ENCODE data around the gene RASGEF1C.

The RASGEF1C gene

DNA sequence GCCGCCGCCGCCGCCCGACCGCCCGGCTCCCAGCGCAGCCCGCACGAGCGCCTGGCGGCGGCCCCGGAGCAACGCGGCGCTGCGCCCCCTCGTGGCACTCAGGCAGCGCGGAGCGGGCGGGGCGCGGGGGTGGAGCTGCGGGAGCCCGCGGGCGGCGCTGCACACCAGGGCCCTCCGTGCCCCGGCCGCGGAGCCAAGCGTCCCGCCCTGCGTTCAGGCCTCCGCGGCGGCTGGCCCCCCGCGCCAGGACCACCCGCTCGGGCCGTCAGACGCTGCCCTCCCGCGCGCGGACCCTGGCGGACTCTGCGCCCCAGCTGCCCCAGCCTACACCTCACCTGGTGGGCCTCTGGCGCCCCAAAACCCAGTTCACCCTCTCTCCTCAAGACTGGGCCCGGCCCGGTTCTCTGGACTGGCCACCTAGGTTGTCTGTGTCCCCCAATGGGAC, at the start of gene RASGEF1C:
RASGEF1C (minus strand) TSS at position 75 of the 445 bp plus-strand sequence. CDS start 71,159 bp downstream, outside the sequence.
- DNase-seq = peak; percentile 38

DNA sequence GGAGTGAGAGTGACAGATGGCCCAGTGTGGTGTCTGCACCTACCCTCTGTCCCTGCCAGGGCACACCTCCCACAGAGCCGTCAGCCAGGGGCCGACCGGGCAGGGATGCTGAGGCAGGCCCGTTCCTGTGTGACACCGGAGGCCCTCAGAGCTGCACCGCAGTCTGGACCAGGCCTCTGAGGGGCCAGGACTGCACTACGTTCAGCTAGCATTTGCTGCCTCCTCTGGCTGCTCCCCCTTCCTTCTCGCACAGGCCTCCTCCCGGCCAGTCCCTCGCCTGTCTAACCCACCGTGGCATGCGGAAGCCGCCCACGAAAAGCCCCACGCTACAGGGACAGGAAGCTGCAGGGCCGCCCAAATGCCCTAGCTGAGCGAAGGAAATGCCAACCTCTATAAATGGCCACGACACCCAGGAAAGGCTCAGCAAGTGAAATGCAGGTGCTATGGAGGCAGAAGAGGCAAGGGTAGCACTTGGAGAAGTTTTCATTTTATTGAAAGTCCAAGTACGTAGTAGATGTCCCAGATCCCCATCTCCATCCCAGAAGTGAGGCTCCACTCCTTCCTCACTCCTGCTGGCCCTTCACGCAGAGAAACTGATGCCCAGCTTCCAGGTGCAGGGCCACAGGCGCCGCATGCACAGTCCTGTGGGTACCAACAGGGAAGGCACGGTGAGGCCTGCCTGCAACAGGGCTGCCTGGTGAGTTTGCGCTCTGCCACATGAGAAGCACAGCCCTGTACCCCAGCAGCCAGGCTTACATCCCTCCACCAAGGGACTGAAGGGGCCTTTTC, 44.2 kb upstream of the RASGEF1C start:
- no peak for DNase-seq

DNA sequence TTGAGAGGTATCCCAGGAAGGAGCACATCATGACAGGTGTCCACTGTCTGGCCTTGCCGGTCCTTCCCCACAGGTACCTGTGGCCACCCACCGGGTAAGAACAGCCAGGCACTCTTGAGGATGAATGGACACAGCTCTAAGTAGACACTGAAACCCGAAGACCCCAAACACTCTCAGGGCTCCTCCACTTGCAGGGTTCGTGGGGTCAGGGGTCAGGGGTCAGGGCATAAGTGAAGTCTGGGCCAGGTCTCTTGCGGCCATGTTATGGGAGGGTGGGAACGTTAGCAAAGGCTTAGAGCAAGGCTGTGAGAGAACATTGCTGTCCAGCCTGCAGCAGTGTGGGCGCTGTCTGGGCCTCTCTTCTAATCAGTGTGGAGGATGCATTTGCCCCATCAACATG, 42.9 kb upstream of the RASGEF1C start:
- no peak for DNase-seq

DNA sequence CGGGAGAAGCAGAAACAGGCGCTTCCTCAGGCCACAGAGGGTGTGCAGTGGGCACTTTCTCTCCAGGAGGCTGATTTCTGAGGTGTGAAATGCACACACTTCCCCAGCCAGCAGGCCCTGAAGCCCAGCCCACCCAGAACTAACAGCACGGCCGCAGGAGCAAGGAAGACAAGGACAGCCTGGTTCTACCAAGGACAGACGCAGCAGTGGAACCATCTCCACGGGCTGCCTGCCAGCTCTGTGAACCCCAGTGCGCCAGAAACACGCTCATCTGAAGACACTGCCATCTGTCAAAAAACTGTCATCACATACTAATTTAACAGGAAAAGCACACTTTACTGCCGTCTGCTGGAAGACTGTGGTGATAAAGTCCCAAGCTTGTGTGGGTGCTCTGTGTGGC, 42.1 kb upstream of the RASGEF1C start:
- no peak for DNase-seq

DNA sequence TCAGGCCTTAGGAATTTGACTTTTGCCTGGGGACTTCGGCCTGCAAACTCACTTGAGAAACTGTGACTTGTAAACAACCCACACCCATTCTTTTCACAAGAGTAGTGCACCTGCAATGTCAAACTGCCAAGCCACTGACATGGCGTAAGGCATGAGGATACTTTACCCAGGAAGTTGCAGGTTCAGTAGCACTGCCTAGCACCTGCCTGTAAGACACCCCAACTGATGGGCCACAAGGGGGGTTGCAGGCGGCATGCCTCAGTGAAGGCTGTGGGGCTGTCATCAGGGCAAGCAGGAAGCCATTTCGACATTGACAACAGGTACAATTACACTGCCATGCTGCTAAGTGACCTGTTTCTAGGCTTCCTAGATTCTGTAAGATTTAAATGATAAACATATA, 41.3 kb upstream of the RASGEF1C start:
- no peak for DNase-seq

DNA sequence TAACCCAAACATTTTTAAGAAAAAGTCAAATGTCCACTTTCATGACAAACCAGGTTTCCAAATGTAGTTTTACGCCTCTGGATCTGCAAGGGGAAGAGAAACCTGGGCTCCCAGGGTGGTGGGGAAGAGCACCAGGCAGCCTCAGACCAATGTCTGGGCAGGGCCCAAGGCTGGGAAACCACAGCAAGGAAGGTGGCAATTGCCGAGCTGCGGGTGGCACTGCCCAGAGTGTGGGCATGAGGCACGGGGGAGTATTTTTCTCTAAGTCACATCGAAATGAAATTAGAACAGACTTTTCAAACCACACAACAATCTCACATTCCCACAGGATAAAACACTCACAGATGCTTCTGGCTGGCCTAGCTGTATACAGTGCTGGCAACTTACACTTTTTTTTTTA, 32.6 kb upstream of the RASGEF1C start:
- no peak for DNase-seq

DNA sequence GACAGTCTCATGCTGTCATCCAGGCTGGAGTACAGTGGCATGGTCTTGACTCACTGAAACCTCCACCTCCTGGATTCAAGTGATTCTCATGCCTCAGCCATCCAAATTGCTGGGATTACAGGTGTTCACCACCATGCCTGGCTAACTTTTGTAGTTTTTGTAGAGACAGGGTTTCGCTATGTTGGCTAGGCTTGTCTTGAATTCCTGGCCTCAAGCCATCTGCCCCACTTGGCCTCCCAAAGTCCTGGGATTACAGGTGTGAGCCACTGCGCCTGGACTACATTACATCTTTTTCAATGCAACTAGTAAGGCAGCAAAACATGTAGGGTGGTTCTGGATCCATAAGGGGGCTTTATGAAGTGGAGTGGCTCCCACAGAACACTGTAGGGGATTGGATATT, 29.6 kb upstream of the RASGEF1C start:
- DNase-seq = no peak

GRCh38 chr5:180235846-180236245, 26.8 kb upstream of the RASGEF1C start:
- DNase-seq = no peak

GRCh38 chr5:180235077-180235476, 26.1 kb upstream of the RASGEF1C start:
- DNase-seq = no peak

DNA sequence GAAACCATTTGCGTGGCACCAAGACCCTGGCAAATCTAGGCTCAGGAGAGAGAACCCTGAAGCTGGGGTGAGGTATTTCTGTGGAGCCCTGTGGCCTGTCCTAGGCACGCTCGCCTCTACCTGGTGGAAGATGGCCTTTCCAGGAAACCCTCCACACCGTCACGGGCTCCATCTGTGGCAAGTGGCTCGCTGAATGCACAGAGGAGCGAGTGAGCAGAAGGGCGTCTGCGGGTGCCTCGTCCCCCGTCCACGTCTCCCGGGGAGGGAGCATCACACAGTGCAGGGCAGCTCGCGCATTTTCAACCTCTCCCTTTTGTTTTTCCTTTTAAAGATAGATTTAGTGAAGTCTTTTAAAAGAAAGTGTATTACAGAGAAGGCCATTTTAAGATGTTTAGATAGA, 25.3 kb upstream of the RASGEF1C start:
- DNase-seq = no peak

DNA sequence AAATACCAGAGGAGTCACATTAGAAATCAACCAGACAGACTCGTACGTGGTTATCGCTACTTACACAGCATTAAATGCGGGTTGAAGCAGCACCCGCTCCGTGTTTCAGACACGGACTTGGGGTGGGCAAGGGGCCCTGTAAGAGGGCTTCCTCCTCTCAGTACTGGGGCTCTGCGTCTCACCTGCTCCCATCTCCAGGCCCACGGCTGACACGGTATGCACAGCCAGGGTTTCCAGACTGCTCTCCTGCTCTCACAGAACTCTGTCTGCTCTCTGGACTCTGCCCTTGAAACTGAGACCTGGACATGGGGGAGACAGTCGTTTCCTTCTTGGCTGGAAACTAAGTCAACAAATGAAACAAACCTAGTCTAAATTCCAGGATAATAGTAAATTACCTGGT, 24.7 kb upstream of the RASGEF1C start:
- no peak for DNase-seq

GRCh38 chr5:180230017-180230416, 21.0 kb upstream of the RASGEF1C start:
- no peak for DNase-seq

- no peak for DNase-seq
These were observed 13.0 kb upstream of the RASGEF1C start for GRCh38 chr5:180222056-180222455.

DNA sequence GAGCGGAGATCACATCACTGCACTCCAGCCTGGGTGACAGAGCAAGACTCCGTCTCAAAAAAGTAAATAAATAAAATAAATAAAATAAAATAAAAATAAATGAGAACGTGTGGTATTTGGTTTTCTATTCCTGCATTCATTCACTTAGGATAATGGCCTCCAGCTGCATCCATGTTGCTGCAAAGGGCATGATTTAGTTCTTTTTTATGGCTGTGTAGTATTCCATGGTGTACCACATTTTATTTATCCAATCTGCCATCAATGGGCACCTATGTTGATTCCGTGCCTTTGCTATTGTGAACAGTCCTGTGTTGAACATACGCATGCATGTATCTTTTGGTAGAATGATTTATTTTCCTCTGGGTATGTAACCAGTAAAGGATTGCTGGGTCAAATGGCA, 8.8 kb upstream of the RASGEF1C start:
- no peak for DNase-seq

DNA sequence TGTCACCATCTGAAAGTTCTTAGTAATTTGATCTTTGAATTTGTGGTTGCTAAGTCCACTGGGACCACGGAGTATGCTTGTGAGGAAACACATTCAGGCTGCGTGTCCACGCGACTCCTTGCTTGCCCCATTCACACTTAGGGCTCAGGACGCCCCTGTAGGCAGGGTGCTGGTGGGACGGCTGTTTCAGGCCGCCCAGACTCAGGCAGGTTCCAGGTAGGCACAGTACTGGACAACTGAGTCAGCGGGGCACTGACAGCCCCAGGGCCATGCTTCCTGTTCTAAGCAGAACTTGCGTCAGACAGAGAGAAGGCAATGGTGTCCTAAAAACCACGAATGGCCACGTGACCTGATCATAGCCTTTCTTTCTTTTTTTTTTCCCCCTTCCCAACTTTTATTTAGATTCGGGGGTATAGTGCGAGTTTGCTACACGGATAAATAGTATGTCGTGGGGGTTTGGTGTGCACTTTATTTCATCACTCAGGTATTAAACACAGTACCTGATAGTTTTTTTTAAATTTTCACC, 7.7 kb upstream of the RASGEF1C start:
- no peak for DNase-seq

DNA sequence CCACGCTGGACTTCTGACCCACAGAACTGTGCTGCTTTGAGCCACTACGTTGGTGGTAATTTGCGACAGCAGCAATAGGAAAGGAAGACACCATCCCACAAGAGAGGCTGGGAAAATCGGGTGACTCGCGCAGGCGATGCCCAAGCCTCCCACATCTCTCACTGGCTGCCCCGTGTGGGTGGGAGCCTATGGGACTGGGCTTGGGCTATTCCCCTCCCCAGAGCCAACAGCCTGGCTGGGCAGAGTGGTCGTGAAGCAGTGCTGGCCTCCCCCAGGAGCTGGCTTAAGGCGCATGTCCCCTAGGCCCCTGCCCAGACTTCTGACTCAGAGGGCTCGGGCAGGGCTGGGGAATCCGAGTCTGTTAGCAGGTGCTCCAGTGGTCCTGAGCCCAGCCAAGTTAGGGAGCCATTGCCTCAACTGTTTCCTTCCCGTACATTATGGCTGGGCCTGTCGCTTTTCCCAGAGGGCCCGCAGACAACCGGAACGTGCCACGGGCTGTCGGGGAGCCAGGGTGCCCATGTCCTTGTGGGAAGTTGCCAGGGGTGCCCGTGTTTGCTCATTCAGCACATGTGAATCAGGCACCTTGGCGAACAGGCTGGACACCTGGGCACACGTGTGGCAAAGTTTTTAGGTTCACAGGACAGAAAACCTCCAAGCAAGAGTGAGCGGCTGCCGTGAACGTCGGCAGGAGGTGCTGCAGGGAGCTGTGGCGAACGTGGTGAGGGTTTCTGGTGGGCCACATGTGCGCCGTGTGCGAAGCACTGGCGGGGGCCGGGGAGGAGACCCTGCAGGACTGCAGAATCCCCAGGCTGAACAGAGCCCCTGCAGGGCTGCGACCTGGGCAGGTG, 7.0 kb upstream of the RASGEF1C start:
- no peak for DNase-seq

DNA sequence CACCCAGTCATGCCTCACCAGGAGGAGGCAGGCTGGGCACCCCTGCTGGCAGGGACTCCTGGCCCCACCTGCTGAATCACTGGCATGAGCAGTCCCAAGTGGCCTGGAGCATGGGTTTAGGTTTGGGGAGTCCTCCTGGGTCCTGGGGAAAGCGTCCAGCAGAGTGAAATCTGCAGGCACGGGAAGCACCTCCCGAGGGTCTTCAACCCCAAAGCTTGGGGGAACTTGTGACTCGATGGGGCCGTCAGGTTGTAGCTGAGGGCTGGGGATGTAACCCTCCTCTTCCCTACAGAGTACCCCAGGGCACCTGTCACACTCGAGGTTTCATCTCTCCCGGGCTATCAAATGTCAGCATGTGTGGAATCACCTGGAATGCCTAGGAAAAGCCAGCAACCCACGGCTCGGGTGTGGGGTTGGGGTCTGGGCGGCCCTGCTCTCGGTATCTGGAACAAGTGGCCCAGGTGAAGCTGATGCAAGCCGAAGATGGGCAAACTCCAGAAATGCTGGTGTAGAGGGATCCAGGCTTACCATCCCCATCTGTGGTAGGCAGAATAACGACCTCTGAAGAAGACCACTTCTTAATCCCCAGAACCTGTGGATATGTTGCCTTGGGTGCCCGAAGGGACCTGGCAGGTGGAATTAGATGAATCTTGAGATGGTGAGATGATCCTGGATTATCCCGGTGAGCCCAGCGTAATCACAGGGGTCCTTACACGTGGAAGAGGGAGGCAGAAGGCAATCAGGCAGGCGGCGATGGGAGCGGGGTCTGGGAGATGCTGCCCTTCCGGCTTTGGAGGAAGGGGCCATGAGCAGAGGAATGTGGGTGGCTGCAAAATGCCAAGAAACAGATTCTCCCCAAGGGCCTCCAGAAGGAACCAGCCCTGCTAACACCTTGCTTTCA, 6.1 kb upstream of the RASGEF1C start:
- no peak for DNase-seq

- DNase-seq = no peak
These were observed 4.7 kb upstream of the RASGEF1C start for GRCh38 chr5:180213657-180214207.

DNA sequence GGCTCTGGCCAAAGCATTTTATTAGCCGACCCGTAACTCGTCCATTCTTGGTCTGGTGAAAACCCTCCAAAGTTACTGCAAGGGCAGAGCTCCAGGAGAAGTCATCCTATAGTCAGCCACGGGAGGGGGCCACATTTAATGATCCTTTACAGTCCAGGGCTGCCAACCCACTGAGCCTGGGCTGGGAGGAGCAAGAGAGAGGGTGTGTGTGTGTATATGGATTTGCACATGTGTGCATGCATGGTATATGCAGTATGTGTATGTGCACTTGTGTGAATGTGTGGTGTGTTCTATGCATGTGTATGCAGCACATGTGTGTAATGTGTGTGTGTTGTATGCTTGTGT, 4.2 kb upstream of the RASGEF1C start:
- DNase-seq = no peak

DNA sequence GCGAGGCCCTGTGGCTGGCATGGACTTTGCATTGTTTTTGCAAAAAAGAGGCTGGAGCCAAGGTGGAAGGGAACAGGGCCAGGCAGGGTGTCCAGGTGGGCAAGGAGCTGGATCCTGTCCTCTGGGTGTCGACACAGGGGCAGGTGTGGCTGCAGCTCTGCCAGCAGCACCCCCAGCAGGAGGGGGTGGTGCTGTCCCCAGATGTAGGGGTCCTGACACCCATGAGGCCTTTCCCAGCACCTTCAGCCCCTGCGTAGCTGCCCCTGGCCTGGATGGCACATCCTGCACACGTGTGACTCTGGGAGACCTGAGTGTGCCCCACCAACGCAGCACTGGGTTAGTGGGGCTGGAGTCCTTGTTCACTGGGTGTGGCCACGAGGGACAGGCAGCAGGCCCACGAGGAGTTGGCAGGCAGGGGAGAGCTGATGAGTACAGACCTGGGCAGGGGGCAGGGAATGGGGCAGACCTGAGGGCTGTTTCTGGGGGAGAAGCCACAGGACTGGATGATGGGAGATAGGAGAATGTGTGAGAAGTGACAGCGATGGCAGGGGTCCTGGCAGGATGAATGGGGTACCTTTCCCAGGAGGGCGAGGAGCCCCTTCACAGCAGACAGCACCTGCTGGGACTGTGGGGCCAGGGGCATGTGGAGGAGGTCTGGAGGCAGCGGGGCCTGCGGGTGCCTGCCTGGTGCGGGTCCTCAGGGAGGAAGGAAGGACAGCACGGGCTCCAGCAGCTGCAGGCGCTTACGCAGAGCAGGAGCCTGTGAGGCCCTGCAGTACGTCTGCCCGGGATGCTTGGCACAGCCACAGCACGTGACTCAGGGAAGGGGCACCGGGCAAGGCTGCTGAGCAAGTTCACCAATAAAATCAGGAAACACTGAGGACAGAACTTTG, 3.6 kb upstream of the RASGEF1C start:
- no peak for DNase-seq

GRCh38 chr5:180211761-180212035, 2.7 kb upstream of the RASGEF1C start:
- no peak for DNase-seq
